GM20000 (cell line): Measurements from ENCODE around the gene SEL1L2.
"Not testable (repeated sequence)": the region's sequence is repeated elsewhere in the genome, so short reads cannot be mapped to it uniquely, and the experiment has no call there.

Experiments
- DNase-seq: peaks from one replicate; pipeline ENCODE4 v3.0.0; 2012; ENCODE audit warnings: low spot score
- TF ChIP-seq, protein P1 (sequence below): IDR thresholded peaks from 2 replicates; pipeline ENCODE4 v1.5.1; 2012; ENCODE audit warnings: mild to moderate bottlenecking, control low read depth; ENCODE audit errors: extremely low read depth, missing control alignments

The SEL1L2 gene

GRCh38 chr20:14000917-14001316, 10.5 kb upstream of the SEL1L2 start:
- TF ChIP-seq, protein P1, sequence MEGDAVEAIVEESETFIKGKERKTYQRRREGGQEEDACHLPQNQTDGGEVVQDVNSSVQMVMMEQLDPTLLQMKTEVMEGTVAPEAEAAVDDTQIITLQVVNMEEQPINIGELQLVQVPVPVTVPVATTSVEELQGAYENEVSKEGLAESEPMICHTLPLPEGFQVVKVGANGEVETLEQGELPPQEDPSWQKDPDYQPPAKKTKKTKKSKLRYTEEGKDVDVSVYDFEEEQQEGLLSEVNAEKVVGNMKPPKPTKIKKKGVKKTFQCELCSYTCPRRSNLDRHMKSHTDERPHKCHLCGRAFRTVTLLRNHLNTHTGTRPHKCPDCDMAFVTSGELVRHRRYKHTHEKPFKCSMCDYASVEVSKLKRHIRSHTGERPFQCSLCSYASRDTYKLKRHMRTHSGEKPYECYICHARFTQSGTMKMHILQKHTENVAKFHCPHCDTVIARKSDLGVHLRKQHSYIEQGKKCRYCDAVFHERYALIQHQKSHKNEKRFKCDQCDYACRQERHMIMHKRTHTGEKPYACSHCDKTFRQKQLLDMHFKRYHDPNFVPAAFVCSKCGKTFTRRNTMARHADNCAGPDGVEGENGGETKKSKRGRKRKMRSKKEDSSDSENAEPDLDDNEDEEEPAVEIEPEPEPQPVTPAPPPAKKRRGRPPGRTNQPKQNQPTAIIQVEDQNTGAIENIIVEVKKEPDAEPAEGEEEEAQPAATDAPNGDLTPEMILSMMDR, result no peak
- no peak for DNase-seq

DNA sequence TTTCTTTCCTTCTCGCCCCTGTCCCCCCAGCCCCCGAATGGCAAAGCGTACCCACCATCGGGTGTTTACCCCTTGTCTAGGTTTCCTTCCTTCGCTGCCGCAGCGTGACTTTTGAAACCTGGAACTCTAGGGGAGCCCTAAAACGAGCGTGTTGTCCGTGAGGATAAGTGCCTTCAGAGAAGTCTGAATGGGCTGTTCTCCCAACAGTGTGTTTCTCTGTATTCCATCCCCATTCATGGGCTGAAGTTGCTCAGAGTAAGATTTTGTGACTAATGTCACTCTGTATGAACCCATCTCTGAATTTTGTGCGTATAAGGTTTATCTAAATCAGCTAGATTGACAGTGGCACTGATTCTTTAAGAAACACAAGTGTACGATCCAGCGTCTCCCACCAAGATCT, 5.9 kb upstream of the SEL1L2 start:
- TF ChIP-seq, protein P1, result no peak
- no peak for DNase-seq

GRCh38 chr20:13995841-13996240, 5.4 kb upstream of the SEL1L2 start:
- no peak for DNase-seq
- TF ChIP-seq, protein P1, result no peak

- TF ChIP-seq, protein P1, result no peak
- no peak for DNase-seq
Measured at GRCh38 chr20:13995086-13995665, 4.8 kb upstream of the SEL1L2 start, which contains the start of gene MACROD2. Gene MACROD2, plus strand, starts transcription at chr20:13995516.

- DNase-seq, result not testable (repeated sequence)
Measured at GRCh38 chr20:13991955-13992354, 1.5 kb upstream of the SEL1L2 start.

DNA sequence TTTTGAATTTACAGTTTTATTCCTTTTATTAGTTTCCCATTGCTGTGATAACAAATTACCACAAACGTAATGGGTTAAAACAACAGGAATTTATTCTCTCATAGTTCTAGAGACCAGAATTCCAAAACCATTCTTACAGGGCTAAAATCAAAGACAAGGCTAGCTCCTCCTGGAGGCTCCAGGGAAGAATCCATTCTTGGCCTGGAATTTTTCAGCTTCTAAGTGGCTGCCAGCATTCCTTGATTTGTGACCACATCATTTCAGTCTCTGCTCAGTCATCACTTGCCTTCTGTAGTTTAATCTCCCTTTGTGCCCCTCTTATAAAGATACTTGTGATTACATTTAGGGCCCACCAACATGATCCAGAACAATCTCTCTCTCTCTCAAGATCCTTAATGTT, 897 bp upstream of the SEL1L2 start:
- TF ChIP-seq, protein P1, result no peak
- no peak for DNase-seq

- TF ChIP-seq, protein P1, result no peak
- no peak for DNase-seq
Measured at GRCh38 chr20:13984211-13984610, 6.2 kb downstream of the SEL1L2 start.

- TF ChIP-seq, protein P1, result no peak
- DNase-seq, result no peak
Measured at GRCh38 chr20:13960525-13960924, 29.9 kb downstream of the SEL1L2 start.
